ENCODE data around the gene RFTN1. TPM values are rescaled to one million over a fixed set of nuclear protein-coding genes. Genes with fewer than 3 reads are reported as not detected.

The RFTN1 gene
- total RNA-seq, 3 donors from 2014 or later, result 6.9 to 12.6 (median 9.7) TPM

- Histone ChIP-seq H3K4me1 (ENCODE audit: low read depth) (peaks cover 3% of the 10 kb centered on the region), H3K9me3 (no peaks in the 10 kb centered on the region), H3K4me3 (no peak overlapping the region), H3K36me3 (ENCODE audit: low read depth) (no peaks in the 10 kb centered on the region)
- no peak for DNase-seq
- ATAC-seq, result no peak
- intact Hi-C loops (cut with DNase I, micrococcal nuclease), result no loop called here
- TF ChIP-seq, protein P1, sequence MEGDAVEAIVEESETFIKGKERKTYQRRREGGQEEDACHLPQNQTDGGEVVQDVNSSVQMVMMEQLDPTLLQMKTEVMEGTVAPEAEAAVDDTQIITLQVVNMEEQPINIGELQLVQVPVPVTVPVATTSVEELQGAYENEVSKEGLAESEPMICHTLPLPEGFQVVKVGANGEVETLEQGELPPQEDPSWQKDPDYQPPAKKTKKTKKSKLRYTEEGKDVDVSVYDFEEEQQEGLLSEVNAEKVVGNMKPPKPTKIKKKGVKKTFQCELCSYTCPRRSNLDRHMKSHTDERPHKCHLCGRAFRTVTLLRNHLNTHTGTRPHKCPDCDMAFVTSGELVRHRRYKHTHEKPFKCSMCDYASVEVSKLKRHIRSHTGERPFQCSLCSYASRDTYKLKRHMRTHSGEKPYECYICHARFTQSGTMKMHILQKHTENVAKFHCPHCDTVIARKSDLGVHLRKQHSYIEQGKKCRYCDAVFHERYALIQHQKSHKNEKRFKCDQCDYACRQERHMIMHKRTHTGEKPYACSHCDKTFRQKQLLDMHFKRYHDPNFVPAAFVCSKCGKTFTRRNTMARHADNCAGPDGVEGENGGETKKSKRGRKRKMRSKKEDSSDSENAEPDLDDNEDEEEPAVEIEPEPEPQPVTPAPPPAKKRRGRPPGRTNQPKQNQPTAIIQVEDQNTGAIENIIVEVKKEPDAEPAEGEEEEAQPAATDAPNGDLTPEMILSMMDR (IDR thresholded peaks at IDR 0.05), result no peak
Observed at GRCh38 chr3:16503191-16503776, 10.2 kb downstream of the RFTN1 start.

- ATAC-seq, result no peak
- H3K9me3 ChIP-seq, result no peaks in the 10 kb centered on the region
- peaks cover 3% of the 10 kb centered on the region for H3K4me1 ChIP-seq (ENCODE audit: low read depth)
- H3K4me3 ChIP-seq, result no peak overlapping the region
- DNase-seq, result no peak
- TF ChIP-seq, protein P1 (IDR thresholded peaks at IDR 0.05), result no peak
- no peaks in the 10 kb centered on the region for H3K36me3 ChIP-seq (ENCODE audit: low read depth)
- intact Hi-C loops (cut with DNase I, micrococcal nuclease), result no loop called here
Observed at GRCh38 chr3:16502347-16502908, 11.1 kb downstream of the RFTN1 start.

DNA sequence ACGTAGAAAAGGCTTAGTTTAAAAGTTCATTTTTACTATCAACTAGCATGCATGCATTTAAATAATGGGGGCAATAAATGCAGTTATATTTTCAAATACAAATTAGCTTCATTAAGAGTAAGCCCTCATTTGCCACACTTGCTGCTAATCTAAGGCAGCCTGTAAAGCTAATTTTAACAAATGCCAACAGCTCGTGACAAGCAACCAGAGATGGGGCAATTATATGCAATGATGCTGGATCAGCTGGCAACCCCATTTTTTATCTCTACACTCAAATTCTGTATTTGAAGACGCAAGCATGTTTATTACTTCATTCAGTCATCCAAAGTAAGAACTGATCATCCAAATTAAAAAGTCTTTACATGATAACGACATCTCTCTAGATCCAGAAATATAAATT lies 12.1 kb downstream of the RFTN1 start:
- Histone ChIP-seq H3K4me3 (no peak overlapping the region), H3K36me3 (ENCODE audit: low read depth) (no peaks in the 10 kb centered on the region), H3K9me3 (no peaks in the 10 kb centered on the region), H3K4me1 (ENCODE audit: low read depth) (peaks cover 3% of the 10 kb centered on the region)
- TF ChIP-seq, protein P1 (IDR thresholded peaks at IDR 0.05), result no peak
- no peak for ATAC-seq
- intact Hi-C loops (cut with DNase I, micrococcal nuclease), result no loop called here
- no peak for DNase-seq

GRCh38 chr3:16500911-16501310 lies 12.6 kb downstream of the RFTN1 start:
- no peaks in the 10 kb centered on the region for H3K9me3 ChIP-seq
- H3K4me3 ChIP-seq, result no peak overlapping the region
- H3K36me3 ChIP-seq (ENCODE audit: low read depth), result no peaks in the 10 kb centered on the region
- peaks cover 3% of the 10 kb centered on the region for H3K4me1 ChIP-seq (ENCODE audit: low read depth)
- intact Hi-C loops (cut with DNase I, micrococcal nuclease), result no loop called here
- no peak for DNase-seq
- TF ChIP-seq, protein P1 (IDR thresholded peaks at IDR 0.05), result no peak
- ATAC-seq, result no peak

DNA sequence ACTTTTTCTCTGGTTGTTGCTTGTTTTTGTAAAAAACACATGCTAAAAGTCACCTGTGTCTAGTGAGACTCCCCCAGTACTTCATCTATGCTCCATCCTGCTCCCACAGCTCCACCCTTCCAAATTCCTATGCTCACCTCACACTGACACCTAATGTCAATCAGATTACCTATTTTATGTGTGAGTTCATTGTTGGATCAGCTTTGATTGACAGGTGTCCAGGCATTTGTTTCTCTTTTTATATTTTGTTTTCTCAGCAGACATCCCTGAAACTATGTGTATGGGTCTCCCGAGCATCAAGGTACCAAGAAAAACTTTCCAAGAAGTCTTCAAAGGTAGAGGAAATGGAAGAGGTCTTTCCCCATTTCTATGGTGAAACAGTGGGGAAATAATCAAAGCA lies 13.4 kb downstream of the RFTN1 start:
- H3K9me3 ChIP-seq, result no peaks in the 10 kb centered on the region
- ATAC-seq (no peak), DNase-seq (no peak)
- TF ChIP-seq, protein P1 (IDR thresholded peaks at IDR 0.05), result no peak
- no peaks in the 10 kb centered on the region for H3K36me3 ChIP-seq (ENCODE audit: low read depth)
- H3K4me1 ChIP-seq (ENCODE audit: low read depth), result peaks cover 3% of the 10 kb centered on the region
- H3K4me3 ChIP-seq, result no peak overlapping the region
- intact Hi-C loops (cut with DNase I, micrococcal nuclease), result no loop called here

All from mucosa of descending colon (tissue), 3 donors.